Breast epithelium (tissue), 3 donors: ENCODE results near the gene KMT5C.

Source experiments
- CTCF ChIP-seq, 3 donors: fragments of 450-650 bp; IDR thresholded peaks; one replicate each; pipeline ENCODE4 v1.5.1; 2016 to 2017; ENCODE audit warnings: antibody characterized with exemption in 3 of 3, mild to moderate bottlenecking in 3 of 3, moderate library complexity in 3 of 3
- POLR2A ChIP-seq: fragments of 450-650 bp; IDR thresholded peaks from one replicate; pipeline ENCODE4 v1.6.1; 2016; ENCODE audit warnings: antibody characterized with exemption, mild to moderate bottlenecking, moderate library complexity

- no peak for TF ChIP-seq POLR2A
- no peak for TF ChIP-seq CTCF (IDR thresholded peaks at IDR 0.05)
These were observed 50.0 kb downstream of the KMT5C start for GRCh38 chr19:55389386-55390317.
